Neutrophil (primary cell): ENCODE results near the gene FRMD7.

Source experiments
- H3K27ac ChIP-seq: fragments of 200-600 bp; sonication (generic); 2 replicates; pipeline ENCODE4 v1.5.1; 2016; ENCODE audit warnings: mild to moderate bottlenecking, moderate library complexity
- H3K27me3 ChIP-seq: fragments of 200-600 bp; sonication (generic); 2 replicates; pipeline ENCODE4 v1.6.0; 2016; ENCODE audit warnings: mild to moderate bottlenecking
- H3K36me3 ChIP-seq: fragments of 200-600 bp; sonication (generic); 2 replicates; pipeline ENCODE4 v1.5.1; 2017
- H3K4me1 ChIP-seq, 2 experiments: fragments of 200-600 bp in 1 of 2; sonication (generic) in 1 of 2; 1 replicate in 1 of 2; 2 replicates in 1 of 2; pipeline versions ENCODE4 v1.5.1 to v1.6.1; 2013 to 2016; ENCODE audit warnings: low read depth in 1 of 2, low read length in 1 of 2, mild to moderate bottlenecking in 1 of 2, moderate library complexity in 1 of 2; ENCODE audit not compliant: control insufficient read depth in 1 of 2, insufficient read depth in 1 of 2
- H3K4me3 ChIP-seq, 2 experiments: fragments of 200-600 bp in 1 of 2; sonication (generic) in 1 of 2; 1 replicate in 1 of 2; 2 replicates in 1 of 2; pipeline ENCODE4 v1.5.1; 2013 to 2016; ENCODE audit warnings: low read depth in 1 of 2, low read length in 1 of 2, mild to moderate bottlenecking in 1 of 2, moderate library complexity in 1 of 2
- H3K9me3 ChIP-seq: fragments of 200-600 bp; sonication (generic); 2 replicates; pipeline ENCODE4 v1.5.1; 2016
- CTCF ChIP-seq: fragments of 200-600 bp; sonication (generic); IDR thresholded peaks from 2 replicates; pipeline ENCODE4 v1.5.1; 2016; ENCODE audit warnings: antibody characterized with exemption

Gene FRMD7

GRCh38 chrX:132093239-132093860, 34.5 kb downstream of the FRMD7 start:
- peaks cover 14 to 23% of the 10 kb centered on the region in 2 experiments for H3K4me1 ChIP-seq
- no peak for TF ChIP-seq CTCF
- no peak overlapping the region for H3K27ac ChIP-seq
- no peaks in the 10 kb centered on the region for H3K9me3 ChIP-seq
- H3K27me3 ChIP-seq: no peaks in the 10 kb centered on the region
- no peak overlapping the region for H3K4me3 ChIP-seq
- H3K36me3 ChIP-seq: no peaks in the 10 kb centered on the region

- H3K9me3 ChIP-seq: no peaks in the 10 kb centered on the region
- no peak overlapping the region for H3K27ac ChIP-seq
- no peaks in the 10 kb centered on the region for H3K27me3 ChIP-seq
- H3K4me1 ChIP-seq: peaks cover 14 to 24% of the 10 kb centered on the region in 2 experiments
- no peak overlapping the region for H3K4me3 ChIP-seq
- peak; percentile 63 for TF ChIP-seq CTCF
- no peaks in the 10 kb centered on the region for H3K36me3 ChIP-seq
These were observed 35.3 kb downstream of the FRMD7 start for GRCh38 chrX:132092439-132093065.

- peaks cover 14 to 24% of the 10 kb centered on the region in 2 experiments for H3K4me1 ChIP-seq
- H3K36me3 ChIP-seq: no peaks in the 10 kb centered on the region
- H3K27ac ChIP-seq: no peak overlapping the region
- no peaks in the 10 kb centered on the region for H3K9me3 ChIP-seq
- no peaks in the 10 kb centered on the region for H3K27me3 ChIP-seq
- TF ChIP-seq CTCF: no peak
- no peak overlapping the region for H3K4me3 ChIP-seq
These were observed 37.2 kb downstream of the FRMD7 start for GRCh38 chrX:132090403-132091159.

- peaks cover 14 to 24% of the 10 kb centered on the region in 2 experiments for H3K4me1 ChIP-seq
- no peak for TF ChIP-seq CTCF
- no peak overlapping the region for H3K4me3 ChIP-seq
- no peak overlapping the region for H3K27ac ChIP-seq
- no peaks in the 10 kb centered on the region for H3K27me3 ChIP-seq
- H3K9me3 ChIP-seq: no peaks in the 10 kb centered on the region
- no peaks in the 10 kb centered on the region for H3K36me3 ChIP-seq
These were observed 39.0 kb downstream of the FRMD7 start for GRCh38 chrX:132088864-132089263.

GRCh38 chrX:132086672-132087071, 41.1 kb downstream of the FRMD7 start:
- TF ChIP-seq CTCF: no peak
- Histone ChIP-seq H3K36me3 (no peaks in the 10 kb centered on the region), H3K27me3 (no peaks in the 10 kb centered on the region), H3K4me1 (peaks cover 14 to 24% of the 10 kb centered on the region in 2 experiments), H3K9me3 (no peaks in the 10 kb centered on the region), H3K4me3 (no peak overlapping the region), H3K27ac (no peak overlapping the region)
